Stomach (tissue), 9 donors: ENCODE results near the gene SLC24A3. TPM values are rescaled to one million over a fixed set of nuclear protein-coding genes. Genes with fewer than 3 reads are reported as not detected.

Source experiments
- DNase-seq, 2 donors: peaks; one replicate each; pipeline versions ENCODE4 v3.0.0 to v3.0.0-alpha.2; 2013 to 2019
- H3K27ac ChIP-seq, 5 donors: fragments of 200-600 bp in 4 of 5; sonication (generic) in 4 of 5; one replicate each; pipeline ENCODE4 v1.5.1; 2013 to 2019; ENCODE audit warnings: mild to moderate bottlenecking in 1 of 5, moderate library complexity in 1 of 5
- H3K27me3 ChIP-seq, 3 donors: fragments of 200-600 bp; sonication (generic); one replicate each; pipeline ENCODE4 v1.5.1; 2017 to 2019; ENCODE audit warnings: mixed run types in 1 of 3
- H3K36me3 ChIP-seq, 4 donors: fragments of 200-600 bp; sonication (generic); 1 replicate in 3 of 4; 2 replicates in 1 of 4; pipeline ENCODE4 v1.5.1; 2016 to 2019
- H3K4me1 ChIP-seq, 4 donors: fragments of 200-600 bp; sonication (generic); one replicate each; pipeline ENCODE4 v1.5.1; 2016 to 2019
- H3K4me3 ChIP-seq, 4 donors: fragments of 200-600 bp; sonication (generic) in 3 of 4; one replicate each; pipeline ENCODE4 v1.5.1; 2016 to 2019; ENCODE audit warnings: mild to moderate bottlenecking in 1 of 4
- H3K9me3 ChIP-seq, 4 donors: fragments of 200-600 bp; sonication (generic); one replicate each; pipeline ENCODE4 v1.5.1; 2016 to 2019
- CTCF ChIP-seq, 7 experiments: fragments of 450-650 bp in 4 of 7; fragments of 200-600 bp in 3 of 7; sonication (generic) in 3 of 7; IDR thresholded peaks; one replicate each; pipeline ENCODE4 v1.5.1; 2016 to 2019; ENCODE audit warnings: antibody characterized with exemption in 7 of 7, control low read depth in 2 of 7, mild to moderate bottlenecking in 1 of 7
- EP300 ChIP-seq: sonication (generic); formaldehyde crosslinking; IDR thresholded peaks from one replicate; pipeline ENCODE4 v1.6.1; 2017; ENCODE audit warnings: antibody characterized with exemption
- POLR2A ChIP-seq, 4 donors: fragments of 450-650 bp; IDR thresholded peaks; one replicate each; pipeline ENCODE4 v1.6.1; 2016; ENCODE audit warnings: antibody characterized with exemption in 4 of 4, control low read depth in 2 of 4, mild to moderate bottlenecking in 1 of 4, moderate library complexity in 1 of 4
- POLR2AphosphoS5 ChIP-seq, 3 donors: sonication (generic); formaldehyde crosslinking; IDR thresholded peaks; one replicate each; pipeline ENCODE4 v1.6.1; 2016; ENCODE audit warnings: antibody characterized with exemption in 3 of 3
- WGBS, 5 donors: extraction: QIAGEN DNeasy Blood & Tissue Kit in 3 of 5; methylation state at CpG; one replicate each; pipeline versions ENCODE4 v1.1.5 to v1.1.7; 2013 to 2018; 5-methylcytosine and 5-hydroxymethylcytosine counted together
- intact Hi-C: fragments of 100-400 bp; cut with DNase I; formaldehyde crosslinking; loops from one replicate; pipeline ENCODE4 v1.15.1; 2023; ENCODE audit warnings: low total_unique reads
- polyA plus RNA-seq, 3 donors: library from polyadenylated mRNA; stranded (reverse); fragments of 200-250 nt; gene quantifications; one replicate each; pipeline ENCODE4 v1.2.3, GENCODE V29; 2013
- total RNA-seq, 5 donors: library from RNA; depleted of rRNA; stranded (reverse); fragments of >200 nt; gene quantifications; one replicate each; pipeline versions ENCODE4 v1.1.0 to v1.2.3, GENCODE V29; 2014 to 2016
- donor health status: healthy with polysubstance abuse.
- donor health status: Bipolar disorder and iron deficiency.
- donor health status: healthy.

SLC24A3 gene
- total and polyA plus RNA-seq, 8 donors = 1.8 to 9.0 (median 4.5) TPM

- TF ChIP-seq POLR2AphosphoS5 (IDR thresholded peaks at IDR 0.05) (no peak), EP300 (no peak), POLR2A (IDR thresholded peaks at IDR 0.05) (no peak), CTCF (IDR thresholded peaks at IDR 0.05) (no peak)
- H3K4me1 ChIP-seq = no peaks in the 10 kb centered on the region
- WGBS, 5 donors = 50 to 65% (median 55%) methylated on average over 2 of the region's 2 CpGs
- no peaks in the 10 kb centered on the region for H3K27me3 ChIP-seq
- no peak overlapping the region for H3K27ac ChIP-seq
- H3K4me3 ChIP-seq = no peak overlapping the region
- intact Hi-C loops = no loop called here
- H3K36me3 ChIP-seq = no peaks in the 10 kb centered on the region
- peaks cover 0 to 3% (median 0%) of the 10 kb centered on the region in 4 donors for H3K9me3 ChIP-seq
- peak in 1 of 2 donors; percentile 9 for DNase-seq
Measured at GRCh38 chr20:19181552-19181951, 30.9 kb upstream of the SLC24A3 start.

- TF ChIP-seq POLR2AphosphoS5 (IDR thresholded peaks at IDR 0.05) (no peak), CTCF (IDR thresholded peaks at IDR 0.05) (no peak), EP300 (no peak), POLR2A (IDR thresholded peaks at IDR 0.05) (no peak)
- Histone ChIP-seq H3K36me3 (no peaks in the 10 kb centered on the region), H3K27ac (no peak overlapping the region), H3K27me3 (no peaks in the 10 kb centered on the region), H3K4me3 (no peak overlapping the region), H3K9me3 (peaks cover 0 to 3% (median 0%) of the 10 kb centered on the region in 4 donors), H3K4me1 (no peaks in the 10 kb centered on the region)
- no peak for DNase-seq
- intact Hi-C loops = no loop called here
Measured at GRCh38 chr20:19185083-19185482, 27.4 kb upstream of the SLC24A3 start.

GRCh38 chr20:19193349-19193748 lies 19.1 kb upstream of the SLC24A3 start:
- intact Hi-C loops = no loop called here
- 10 to 20% (median 16%) methylated on average over 5 of the region's 5 CpGs for WGBS, 5 donors
- no peaks in the 10 kb centered on the region for H3K4me1 ChIP-seq
- DNase-seq = peak in 1 of 2 donors; percentile 12
- no peak overlapping the region for H3K27ac ChIP-seq
- H3K9me3 ChIP-seq = no peaks in the 10 kb centered on the region
- H3K4me3 ChIP-seq = no peak overlapping the region
- H3K27me3 ChIP-seq = no peaks in the 10 kb centered on the region
- no peaks in the 10 kb centered on the region for H3K36me3 ChIP-seq
- TF ChIP-seq CTCF (IDR thresholded peaks at IDR 0.05) = no peak
- no peak for TF ChIP-seq POLR2A (IDR thresholded peaks at IDR 0.05)
- TF ChIP-seq EP300 = no peak
- no peak for TF ChIP-seq POLR2AphosphoS5 (IDR thresholded peaks at IDR 0.05)

- TF ChIP-seq CTCF (IDR thresholded peaks at IDR 0.05) = peak in 5 of 7 experiments; percentile 62 to 94 (median 88)
- no peak for TF ChIP-seq POLR2AphosphoS5 (IDR thresholded peaks at IDR 0.05)
- intact Hi-C loops = loop anchor here (5.0 kb wide), 1 partner anchor 376 kb away; no protein-coding TSS in a partner anchor
- 15 to 18% (median 17%) methylated on average over 8 of the region's 8 CpGs for WGBS, 5 donors
Measured at GRCh38 chr20:19205981-19206396, 6.5 kb upstream of the SLC24A3 start.

More at GRCh38 chr20:19205981-19206396, 6.5 kb upstream of the SLC24A3 start:
- Histone ChIP-seq H3K27me3 (peaks cover 0 to 6% (median 0%) of the 10 kb centered on the region in 3 donors), H3K4me1 (peaks cover 0 to 11% (median 5%) of the 10 kb centered on the region in 4 donors), H3K4me3 (no peak overlapping the region), H3K36me3 (no peaks in the 10 kb centered on the region), H3K9me3 (no peaks in the 10 kb centered on the region), H3K27ac (no peak overlapping the region)
- peak; percentile 83 to 86 for DNase-seq
